ENCODE measurements around the gene KRT2. TPM values are rescaled to one million over a fixed set of nuclear protein-coding genes. Genes with fewer than 3 reads are reported as not detected.

Gene KRT2
- total RNA-seq, 4 donors from 2014 or later = 357 to 1,953 (median 1,221) TPM

- Histone ChIP-seq H3K4me3 (no peak overlapping the region), H3K27ac (peak overlapping the region; percentile 91), H3K4me1 (peaks cover 47% of the 10 kb centered on the region), H3K27me3 (peaks cover 7% of the 10 kb centered on the region), H3K9me3 (no peaks in the 10 kb centered on the region), H3K36me3 (no peaks in the 10 kb centered on the region)
- DNase-seq (ENCODE audit: low spot score in 2 of 2) = no peak
- no peak for TF ChIP-seq POLR2A (IDR thresholded peaks at IDR 0.05)
- no peak for TF ChIP-seq POLR2AphosphoS5 (IDR thresholded peaks at IDR 0.05)
- TF ChIP-seq EP300 (IDR thresholded peaks at IDR 0.05) = no peak
- no peak for TF ChIP-seq CTCF (IDR thresholded peaks at IDR 0.05)
These were observed 37.2 kb upstream of the KRT2 start for GRCh38 chr12:52689239-52689638.

GRCh38 chr12:52688481-52688880 is 36.5 kb upstream of the KRT2 start:
- H3K9me3 ChIP-seq = no peaks in the 10 kb centered on the region
- H3K36me3 ChIP-seq = no peaks in the 10 kb centered on the region
- H3K4me3 ChIP-seq = no peak overlapping the region
- H3K4me1 ChIP-seq = peaks cover 55% of the 10 kb centered on the region
- no peak for TF ChIP-seq POLR2A (IDR thresholded peaks at IDR 0.05)
- no peak for TF ChIP-seq CTCF (IDR thresholded peaks at IDR 0.05)
- TF ChIP-seq POLR2AphosphoS5 (IDR thresholded peaks at IDR 0.05) = no peak
- TF ChIP-seq EP300 (IDR thresholded peaks at IDR 0.05) = no peak
- peaks cover 7% of the 10 kb centered on the region for H3K27me3 ChIP-seq
- peak overlapping the region; percentile 91 for H3K27ac ChIP-seq
- no peak for DNase-seq (ENCODE audit: low spot score in 2 of 2)
- WGBS = 66% methylated on average over 2 of the region's 2 CpGs

- Histone ChIP-seq H3K9me3 (no peaks in the 10 kb centered on the region), H3K4me1 (peaks cover 60% of the 10 kb centered on the region), H3K36me3 (no peaks in the 10 kb centered on the region), H3K4me3 (peak overlapping the region; percentile 19), H3K27me3 (peaks cover 6% of the 10 kb centered on the region), H3K27ac (peak overlapping the region; percentile 91)
- no peak for TF ChIP-seq POLR2A (IDR thresholded peaks at IDR 0.05)
- TF ChIP-seq POLR2AphosphoS5 (IDR thresholded peaks at IDR 0.05) = no peak
- no peak for TF ChIP-seq EP300 (IDR thresholded peaks at IDR 0.05)
- TF ChIP-seq CTCF (IDR thresholded peaks at IDR 0.05) = no peak
- DNase-seq (ENCODE audit: low spot score in 2 of 2) = no peak
- 55% methylated on average over 8 of the region's 8 CpGs for WGBS
These were observed 35.7 kb upstream of the KRT2 start for GRCh38 chr12:52687497-52688385.

- WGBS = 57% methylated on average over 9 of the region's 9 CpGs
- Histone ChIP-seq H3K4me3 (no peak overlapping the region), H3K36me3 (no peaks in the 10 kb centered on the region), H3K27ac (peak overlapping the region; percentile 91), H3K27me3 (peaks cover 3% of the 10 kb centered on the region), H3K4me1 (peaks cover 64% of the 10 kb centered on the region), H3K9me3 (no peaks in the 10 kb centered on the region)
- no peak for DNase-seq (ENCODE audit: low spot score in 2 of 2)
- no peak for TF ChIP-seq POLR2A (IDR thresholded peaks at IDR 0.05)
- TF ChIP-seq CTCF (IDR thresholded peaks at IDR 0.05) = no peak
- TF ChIP-seq EP300 (IDR thresholded peaks at IDR 0.05) = no peak
- TF ChIP-seq POLR2AphosphoS5 (IDR thresholded peaks at IDR 0.05) = no peak
These were observed 34.9 kb upstream of the KRT2 start for GRCh38 chr12:52686756-52687487.

- DNase-seq (ENCODE audit: low spot score in 2 of 2) = no peak
- H3K27ac ChIP-seq = peak overlapping the region; percentile 91
- H3K27me3 ChIP-seq = peaks cover 3% of the 10 kb centered on the region
- no peak overlapping the region for H3K4me3 ChIP-seq
- H3K9me3 ChIP-seq = no peaks in the 10 kb centered on the region
- 38% methylated on average over 3 of the region's 3 CpGs for whole genome bisulfite sequencing
- TF ChIP-seq EP300 (IDR thresholded peaks at IDR 0.05) (no peak), CTCF (IDR thresholded peaks at IDR 0.05) (no peak), POLR2AphosphoS5 (IDR thresholded peaks at IDR 0.05) (no peak), POLR2A (IDR thresholded peaks at IDR 0.05) (no peak)
- peaks cover 68% of the 10 kb centered on the region for H3K4me1 ChIP-seq
- H3K36me3 ChIP-seq = no peaks in the 10 kb centered on the region
These were observed 34.1 kb upstream of the KRT2 start for GRCh38 chr12:52686063-52686462.
